Measurements from ENCODE around the gene RPL29.

RPL29 gene

GRCh38 chr3:52013802-52014598, 18.3 kb upstream of the RPL29 start:
- H3K4me3 ChIP-seq (ENCODE audit: low read depth, low read length) = no peak overlapping the region
- no peak for DNase-seq (ENCODE audit: low read depth)
- peak; percentile 28 for TF ChIP-seq CTCF (conservative IDR thresholded peaks at IDR 0.05; ENCODE audit: low read depth, low read length)

- H3K4me3 ChIP-seq (ENCODE audit: low read depth, low read length) = no peak overlapping the region
- no peak for DNase-seq (ENCODE audit: low read depth)
- TF ChIP-seq CTCF (conservative IDR thresholded peaks at IDR 0.05; ENCODE audit: low read depth, low read length) = no peak
Observed at GRCh38 chr3:52012699-52013098, 17.0 kb upstream of the RPL29 start.

- no peak for DNase-seq (ENCODE audit: low read depth)
- no peak for TF ChIP-seq CTCF (conservative IDR thresholded peaks at IDR 0.05; ENCODE audit: low read depth, low read length)
- no peak overlapping the region for H3K4me3 ChIP-seq (ENCODE audit: low read depth, low read length)
Observed at GRCh38 chr3:52010431-52010830, 14.7 kb upstream of the RPL29 start.

- TF ChIP-seq CTCF (conservative IDR thresholded peaks at IDR 0.05; ENCODE audit: low read depth, low read length) = no peak
- DNase-seq (ENCODE audit: low read depth) = no peak
- H3K4me3 ChIP-seq (ENCODE audit: low read depth, low read length) = no peak overlapping the region
Observed at GRCh38 chr3:52007291-52007690, 11.6 kb upstream of the RPL29 start.

GRCh38 chr3:52006820-52007133, 11.1 kb upstream of the RPL29 start:
- TF ChIP-seq CTCF (conservative IDR thresholded peaks at IDR 0.05; ENCODE audit: low read depth, low read length) = no peak
- H3K4me3 ChIP-seq (ENCODE audit: low read depth, low read length) = no peak overlapping the region
- no peak for DNase-seq (ENCODE audit: low read depth)

GRCh38 chr3:52006017-52006819, 10.5 kb upstream of the RPL29 start:
- no peak for DNase-seq (ENCODE audit: low read depth)
- H3K4me3 ChIP-seq (ENCODE audit: low read depth, low read length) = no peak overlapping the region
- no peak for TF ChIP-seq CTCF (conservative IDR thresholded peaks at IDR 0.05; ENCODE audit: low read depth, low read length)
